ENCODE results near the gene DLGAP3. TPM values are rescaled to one million over a fixed set of nuclear protein-coding genes. Genes with fewer than 3 reads are reported as not detected.

The DLGAP3 gene
- total and polyA plus RNA-seq, 2 donors (not counting 3 experiments of a cell fraction or from before 2014, with no cell fraction given) = 0.04 to 0.20 TPM

DNA sequence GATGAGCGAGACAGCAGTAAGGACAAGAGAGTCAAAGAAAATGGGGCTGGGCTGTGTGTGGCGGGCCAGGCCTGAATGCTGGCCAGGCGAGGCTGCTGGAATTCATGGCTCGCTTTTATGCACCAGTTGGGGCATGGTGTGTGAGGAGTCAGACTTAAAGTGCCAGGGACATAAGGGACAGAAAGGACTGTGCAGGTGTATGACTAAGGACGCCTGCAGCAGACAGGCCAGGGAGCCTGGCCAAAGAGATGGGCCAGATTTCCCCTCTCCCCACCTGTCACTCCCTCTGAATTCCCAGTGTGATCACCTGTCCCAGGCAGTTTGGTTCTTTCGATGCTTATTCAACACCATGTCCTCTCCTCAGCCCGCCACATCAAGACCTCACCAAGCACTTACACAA, 53.0 kb downstream of the DLGAP3 start:
- FAIRE-seq = no peak
- H3K9ac ChIP-seq (replicated peaks; ENCODE audit: extremely low read depth, insufficient read depth, low read length) = no peak overlapping the region
- H3K4me1 ChIP-seq (ENCODE audit: control insufficient read depth, extremely low read depth, insufficient read depth, low read length) = no peaks in the 10 kb centered on the region
- no peaks in the 10 kb centered on the region for H3K9me1 ChIP-seq (replicated peaks; ENCODE audit: control insufficient read depth, extremely low read depth, insufficient read depth, low read length)
- H3K4me2 ChIP-seq (ENCODE audit: insufficient read depth, low read length) = no peak overlapping the region
- no peak for DNase-seq (ENCODE audit: low read depth, low spot score)
- H3K79me2 ChIP-seq (ENCODE audit: control insufficient read depth, insufficient read depth, low read length) = no peaks in the 10 kb centered on the region
- intact Hi-C loops (cut with micrococcal nuclease) = no loop called here
- no peak for TF ChIP-seq POLR2A (IDR thresholded peaks at IDR 0.05; ENCODE audit: low read depth, low read length)
- TF ChIP-seq GATA2 (IDR thresholded peaks at IDR 0.05; ENCODE audit: insufficient read depth, insufficient read length, low read depth, low read length) = no peak
- no peak for TF ChIP-seq POLR2AphosphoS5 (IDR thresholded peaks at IDR 0.05; ENCODE audit: insufficient read depth, low read depth, low read length)
- no peak for TF ChIP-seq EZH2 (IDR thresholded peaks at IDR 0.05; ENCODE audit: borderline replicate concordance, low read depth, low read length, severe bottlenecking)
- no peak for TF ChIP-seq MYC (IDR thresholded peaks at IDR 0.05; ENCODE audit: low read depth, low read length)
- TF ChIP-seq JUN (IDR thresholded peaks at IDR 0.05; ENCODE audit: borderline replicate concordance, insufficient read depth, insufficient read length, low read depth) = no peak
- TF ChIP-seq, protein P1, sequence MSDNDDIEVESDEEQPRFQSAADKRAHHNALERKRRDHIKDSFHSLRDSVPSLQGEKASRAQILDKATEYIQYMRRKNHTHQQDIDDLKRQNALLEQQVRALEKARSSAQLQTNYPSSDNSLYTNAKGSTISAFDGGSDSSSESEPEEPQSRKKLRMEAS (IDR thresholded peaks at IDR 0.05; ENCODE audit: insufficient read depth, insufficient read length) = no peak
- no peak overlapping the region for H3K4me3 ChIP-seq (replicated peaks in 1 of 3; ENCODE audit: insufficient read depth in 1 of 3, low read depth in 1 of 3, low read length in 3 of 3)
- H3K9me3 ChIP-seq (replicated peaks; ENCODE audit: control insufficient read depth, insufficient read depth, low read length) = no peaks in the 10 kb centered on the region
- POLR2A ChIA-PET = no interaction called here
- H3K36me3 ChIP-seq (ENCODE audit: control insufficient read depth in 2 of 2, extremely low read depth in 1 of 2, insufficient read depth in 2 of 2, low read length in 2 of 2) = no peaks in the 10 kb centered on the region
- no TSS peak for BruUV-seq (replicated peaks)
- dilution Hi-C loops (cut with MboI; ENCODE audit: extremely low pct_ligation_motif_present, low sequenced_read_pairs) = no loop called here
- no peaks in the 10 kb centered on the region for H4K20me1 ChIP-seq (replicated peaks; ENCODE audit: control insufficient read depth, extremely low read depth, insufficient read depth, low read length)
- CTCF ChIA-PET = interaction anchor here (2.3 kb wide), 1 partner anchor 9 kb away, joined by 13 read pairs; no protein-coding TSS in a partner anchor
- no peak overlapping the region for H2AFZ ChIP-seq (ENCODE audit: low read depth, low read length)
- H3K27ac ChIP-seq (ENCODE audit: insufficient read depth, low read depth, low read length) = no peak overlapping the region
- peaks cover 13 to 16% of the 10 kb centered on the region in 2 experiments for H3K27me3 ChIP-seq (ENCODE audit: control insufficient read depth in 2 of 2, insufficient read depth in 2 of 2, low read length in 2 of 2)

GRCh38 chr1:34874296-34874952, 55.0 kb downstream of the DLGAP3 start:
- no TSS peak for BruUV-seq (replicated peaks)
- FAIRE-seq (no peak), DNase-seq (ENCODE audit: low read depth, low spot score) (no peak)
- H3K9me1 ChIP-seq (replicated peaks; ENCODE audit: control insufficient read depth, extremely low read depth, insufficient read depth, low read length) = no peaks in the 10 kb centered on the region
- H2AFZ ChIP-seq (ENCODE audit: low read depth, low read length) = no peak overlapping the region
- H3K36me3 ChIP-seq (ENCODE audit: control insufficient read depth in 2 of 2, extremely low read depth in 1 of 2, insufficient read depth in 2 of 2, low read length in 2 of 2) = no peaks in the 10 kb centered on the region
- no peak overlapping the region for H3K4me3 ChIP-seq (replicated peaks in 1 of 3; ENCODE audit: insufficient read depth in 1 of 3, low read depth in 1 of 3, low read length in 3 of 3)
- peaks cover 7 to 20% of the 10 kb centered on the region in 2 experiments for H3K27me3 ChIP-seq (ENCODE audit: control insufficient read depth in 2 of 2, insufficient read depth in 2 of 2, low read length in 2 of 2)
- H3K79me2 ChIP-seq (ENCODE audit: control insufficient read depth, insufficient read depth, low read length) = no peaks in the 10 kb centered on the region
- H3K4me2 ChIP-seq (ENCODE audit: insufficient read depth, low read length) = no peak overlapping the region
- no peak overlapping the region for H3K27ac ChIP-seq (ENCODE audit: insufficient read depth, low read depth, low read length)
- TF ChIP-seq POLR2A (IDR thresholded peaks at IDR 0.05; ENCODE audit: low read depth, low read length) (no peak), CTCF (IDR thresholded peaks at IDR 0.05; ENCODE audit: extremely low read depth in 1 of 2, insufficient read depth in 1 of 2, low read depth in 1 of 2, low read length in 2 of 2) (no peak), MYC (IDR thresholded peaks at IDR 0.05; ENCODE audit: low read depth, low read length) (no peak), POLR2AphosphoS5 (IDR thresholded peaks at IDR 0.05; ENCODE audit: insufficient read depth, low read depth, low read length) (no peak), FOS (IDR thresholded peaks at IDR 0.05; ENCODE audit: borderline replicate concordance, insufficient read depth, low read length) (no peak), EZH2 (IDR thresholded peaks at IDR 0.05; ENCODE audit: borderline replicate concordance, low read depth, low read length, severe bottlenecking) (no peak), JUN (IDR thresholded peaks at IDR 0.05; ENCODE audit: borderline replicate concordance, insufficient read depth, insufficient read length, low read depth) (no peak), GATA2 (IDR thresholded peaks at IDR 0.05; ENCODE audit: insufficient read depth, insufficient read length, low read depth, low read length) (no peak)
- TF ChIP-seq, protein P1 (IDR thresholded peaks at IDR 0.05; ENCODE audit: insufficient read depth, insufficient read length) = no peak
- dilution Hi-C loops (cut with MboI; ENCODE audit: extremely low pct_ligation_motif_present, low sequenced_read_pairs) (no loop called here), intact Hi-C loops (cut with micrococcal nuclease) (no loop called here)
- CTCF ChIA-PET = interaction anchor here (1.1 kb wide), 1 partner anchor 22 kb away, joined by 4 read pairs; no protein-coding TSS in a partner anchor
- POLR2A ChIA-PET = interaction anchor here (0.6 kb wide), 1 partner anchor 1293 kb away, joined by 3 read pairs; no protein-coding TSS in a partner anchor
- H3K9me3 ChIP-seq (replicated peaks; ENCODE audit: control insufficient read depth, insufficient read depth, low read length) = no peaks in the 10 kb centered on the region
- no peaks in the 10 kb centered on the region for H4K20me1 ChIP-seq (replicated peaks; ENCODE audit: control insufficient read depth, extremely low read depth, insufficient read depth, low read length)
- no peak overlapping the region for H3K9ac ChIP-seq (replicated peaks; ENCODE audit: extremely low read depth, insufficient read depth, low read length)
- no peaks in the 10 kb centered on the region for H3K4me1 ChIP-seq (ENCODE audit: control insufficient read depth, extremely low read depth, insufficient read depth, low read length)
